ENCODE results near the gene PCDH7.

- TF ChIP-seq CTCF (conservative IDR thresholded peaks at IDR 0.05 in 1 of 2, IDR thresholded peaks at IDR 0.05 in 1 of 2; ENCODE audit: extremely low read depth in 1 of 2, insufficient read depth in 1 of 2, low read depth in 1 of 2, low read length in 2 of 2): no peak
- TF ChIP-seq EZH2 (IDR thresholded peaks at IDR 0.05; ENCODE audit: borderline replicate concordance, low read length): no peak
These were observed 49.9 kb downstream of the PCDH7 start for GRCh38 chr4:30770049-30770549.

All from mammary epithelial cell (primary cell).